NB4 (cell line): ENCODE data around the gene TMPRSS11F.

Source experiments
- DNase-seq: peaks from one replicate; pipeline ENCODE4 v3.0.0; 2010; ENCODE audit warnings: low read depth
- H3K4me3 ChIP-seq: one replicate; pipeline ENCODE4 v1.5.1; 2011; ENCODE audit warnings: mild to moderate bottlenecking, low read depth, low read length, moderate library complexity
- CTCF ChIP-seq: IDR thresholded peaks from one replicate; pipeline ENCODE4 v1.5.1; 2012; ENCODE audit warnings: low read depth, low read length
- MAX ChIP-seq: IDR thresholded peaks from 2 replicates; pipeline ENCODE4 v1.6.1; 2011; ENCODE audit warnings: low read depth, low read length
- MYC ChIP-seq: IDR thresholded peaks from 2 replicates; pipeline ENCODE4 v1.6.1; 2011; ENCODE audit warnings: low read depth, low read length
- POLR2A ChIP-seq: IDR thresholded peaks from 2 replicates; pipeline ENCODE4 v1.6.1; 2011; ENCODE audit warnings: mild to moderate bottlenecking; ENCODE audit not compliant: insufficient read length; ENCODE audit errors: extremely low read depth

The TMPRSS11F gene

GRCh38 chr4:68110441-68110840 lies 19.2 kb downstream of the TMPRSS11F start:
- DNase-seq: no peak
- TF ChIP-seq MAX: no peak
- no peak for TF ChIP-seq MYC
- no peak for TF ChIP-seq CTCF
- no peak for TF ChIP-seq POLR2A

DNA sequence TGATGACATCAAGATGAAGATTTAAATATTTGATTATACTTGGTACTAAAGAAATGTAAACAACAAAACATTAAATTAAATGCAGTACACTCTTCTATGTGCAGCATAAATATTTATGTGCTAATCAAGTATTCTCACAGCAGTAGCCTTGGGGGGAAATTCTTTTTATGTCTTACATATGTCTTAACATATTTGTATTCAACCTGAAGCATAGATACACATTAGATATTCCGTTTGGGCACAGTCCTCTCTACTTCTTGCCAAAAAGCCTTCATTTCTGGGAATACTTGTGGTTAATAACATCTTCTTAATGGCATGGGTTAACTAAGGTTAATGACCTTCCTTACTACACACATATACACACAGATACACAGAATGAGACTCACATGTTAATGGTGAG lies 19.8 kb downstream of the TMPRSS11F start:
- no peak for TF ChIP-seq POLR2A
- no peak for TF ChIP-seq MYC
- no peak for TF ChIP-seq MAX
- no peak for TF ChIP-seq CTCF
- no peak overlapping the region for H3K4me3 ChIP-seq
- no peak for DNase-seq

More at GRCh38 chr4:68110441-68110840, 19.2 kb downstream of the TMPRSS11F start:
- no peak overlapping the region for H3K4me3 ChIP-seq

GRCh38 chr4:68082758-68083157 lies 46.9 kb downstream of the TMPRSS11F start:
- no peak overlapping the region for H3K4me3 ChIP-seq
- DNase-seq: no peak
- no peak for TF ChIP-seq MAX
- TF ChIP-seq MYC: no peak
- TF ChIP-seq CTCF: no peak
- no peak for TF ChIP-seq POLR2A

DNA sequence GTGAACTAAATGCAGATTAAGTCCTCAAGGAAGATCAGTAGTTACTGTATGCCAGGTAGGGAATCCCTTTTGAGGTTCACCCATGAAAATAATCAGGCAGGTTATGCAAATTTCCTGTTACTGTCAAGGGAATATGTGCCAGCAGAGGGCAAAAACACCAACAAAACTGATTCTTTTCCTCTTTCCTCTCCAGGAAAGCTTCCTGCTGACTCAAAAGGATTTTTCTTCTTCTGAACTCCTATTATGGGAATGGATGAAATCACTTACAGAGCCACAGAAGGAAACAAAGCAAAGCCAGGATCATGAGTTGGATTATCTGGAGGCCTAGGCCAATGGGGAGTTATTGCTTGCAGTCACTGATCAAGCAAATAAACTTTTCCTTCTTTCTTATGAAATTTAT lies 49.7 kb downstream of the TMPRSS11F start:
- no peak overlapping the region for H3K4me3 ChIP-seq
- no peak for DNase-seq
- TF ChIP-seq POLR2A (no peak), MAX (no peak), MYC (no peak)

DNA sequence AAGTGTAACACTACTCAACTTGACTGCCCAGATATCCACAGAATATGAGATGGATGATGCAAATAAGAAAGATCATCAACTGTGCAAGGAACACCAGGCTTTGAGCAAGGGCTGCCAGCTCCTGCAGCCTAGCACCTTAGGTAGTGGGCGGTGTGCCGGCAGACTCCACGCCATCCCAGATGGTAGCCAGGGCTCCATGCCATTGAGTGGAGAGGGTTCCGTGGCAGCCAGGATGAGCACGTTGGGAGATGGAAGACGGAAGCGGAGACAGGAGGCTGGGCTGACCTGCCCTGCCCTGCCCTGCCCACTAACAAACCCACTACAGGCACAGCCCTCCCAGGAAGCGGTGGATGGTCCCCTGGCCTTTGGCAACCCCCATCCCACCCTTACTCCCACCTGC lies 51.9 kb downstream of the TMPRSS11F start:
- no peak overlapping the region for H3K4me3 ChIP-seq
- no peak for DNase-seq
- TF ChIP-seq MYC (no peak), CTCF (no peak), POLR2A (no peak), MAX (no peak)

DNA sequence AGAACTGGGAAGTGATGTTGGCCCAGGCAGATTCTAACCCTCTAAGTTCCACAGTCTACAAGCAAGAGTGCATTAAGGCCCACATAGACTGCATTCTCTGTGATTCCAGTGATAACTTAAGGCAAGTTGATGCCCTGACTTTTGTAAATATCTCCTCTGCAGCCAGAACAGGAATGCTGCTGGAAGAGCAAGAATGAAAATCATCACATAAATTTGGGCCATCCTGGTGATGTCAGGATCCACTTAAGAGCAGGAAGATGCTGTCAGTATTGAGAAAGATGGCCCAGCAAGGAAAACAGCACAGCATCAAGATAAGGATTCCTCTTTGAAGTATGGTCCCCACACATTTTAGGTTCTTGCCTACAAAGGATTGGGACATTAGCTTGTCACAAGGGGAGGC lies 52.4 kb downstream of the TMPRSS11F start:
- no peak for DNase-seq
- no peak overlapping the region for H3K4me3 ChIP-seq
- TF ChIP-seq POLR2A: no peak
- TF ChIP-seq MYC: no peak
- TF ChIP-seq CTCF: no peak
- TF ChIP-seq MAX: no peak
